Left forelimb (tissue), 1 donor: ENCODE data around the gene BCAR3.
"Not testable (repeated sequence)": the region's sequence is repeated elsewhere in the genome, so short reads cannot be mapped to it uniquely, and the experiment has no call there.

ENCODE experiments used
- DNase-seq: peaks from one replicate; pipeline ENCODE4 v3.0.0-alpha.2; 2018; ENCODE audit warnings: low spot score

BCAR3 gene

DNA sequence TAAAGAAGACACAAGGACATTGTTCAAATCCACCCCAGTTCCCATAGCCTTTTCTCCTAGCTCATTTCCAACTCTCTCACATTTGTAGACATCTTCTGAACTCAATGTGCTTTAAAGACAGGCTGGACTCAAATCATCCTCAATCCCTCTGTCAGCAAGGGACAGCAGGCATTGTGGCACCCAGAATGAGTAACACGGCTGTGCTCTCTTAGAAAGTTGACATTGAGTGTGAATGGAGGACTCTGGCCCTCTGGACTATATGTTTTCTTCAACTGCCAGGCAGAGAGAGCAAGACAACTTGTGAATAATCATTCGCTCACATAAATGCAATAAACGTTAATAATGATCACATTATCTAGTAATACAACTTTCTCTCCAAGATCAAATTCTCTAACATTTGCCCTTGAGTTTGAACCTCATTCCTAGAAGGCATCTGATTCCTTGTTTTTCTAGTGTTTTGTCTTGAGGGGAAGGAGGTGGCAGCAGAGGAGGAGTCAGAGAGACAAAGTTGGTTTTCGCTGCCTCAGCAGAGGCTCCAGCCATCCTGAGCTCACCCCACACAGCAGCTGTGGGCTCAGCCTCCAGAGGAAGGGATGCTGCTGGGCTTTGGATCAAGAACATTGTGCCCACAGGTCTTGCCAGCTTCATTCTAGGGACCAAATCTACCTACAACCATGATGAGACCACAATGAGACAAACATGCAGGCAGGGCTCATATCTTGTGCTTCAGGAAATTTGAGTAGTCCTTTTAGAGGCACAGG is 85.1 kb downstream of the BCAR3 start:
- DNase-seq, result no peak

DNA sequence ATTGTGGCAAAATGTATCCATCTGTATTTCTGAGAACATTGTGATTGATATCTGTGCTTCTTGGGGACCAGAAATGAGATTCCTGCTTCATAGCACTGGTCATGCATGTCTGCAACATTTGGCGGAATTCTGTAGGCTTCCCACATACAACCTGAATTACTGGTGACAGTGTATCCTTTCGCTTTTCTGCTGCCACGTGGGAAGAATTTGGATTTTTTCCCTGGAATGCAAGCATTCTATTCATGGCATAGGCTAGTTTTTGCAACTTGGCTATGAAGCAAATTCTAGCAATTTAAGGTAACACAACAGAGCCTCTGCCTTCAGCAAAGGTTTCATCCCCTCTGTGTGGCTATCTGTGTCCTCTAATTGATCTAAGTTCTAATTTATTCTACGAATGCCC is 85.9 kb downstream of the BCAR3 start:
- DNase-seq, result no peak

DNA sequence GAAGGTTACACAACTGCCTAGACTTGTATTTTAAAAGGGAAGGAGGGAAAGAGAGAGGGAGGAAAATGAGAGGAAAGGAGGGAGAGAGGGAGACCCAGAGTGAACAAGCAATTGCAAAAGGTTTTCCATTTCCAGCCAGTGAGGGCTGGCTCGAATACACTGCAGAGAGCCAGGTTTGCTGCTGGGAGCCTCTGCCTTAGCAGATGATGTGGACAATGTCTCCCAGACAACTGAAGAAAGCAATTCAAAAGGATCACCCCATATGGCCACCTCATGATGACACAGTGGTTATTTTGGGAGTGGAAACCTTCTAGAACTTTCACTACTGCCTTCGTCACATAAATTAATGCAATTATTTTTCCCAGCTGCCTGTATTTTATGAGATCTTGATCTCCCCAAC is 86.4 kb downstream of the BCAR3 start:
- DNase-seq, result no peak

DNA sequence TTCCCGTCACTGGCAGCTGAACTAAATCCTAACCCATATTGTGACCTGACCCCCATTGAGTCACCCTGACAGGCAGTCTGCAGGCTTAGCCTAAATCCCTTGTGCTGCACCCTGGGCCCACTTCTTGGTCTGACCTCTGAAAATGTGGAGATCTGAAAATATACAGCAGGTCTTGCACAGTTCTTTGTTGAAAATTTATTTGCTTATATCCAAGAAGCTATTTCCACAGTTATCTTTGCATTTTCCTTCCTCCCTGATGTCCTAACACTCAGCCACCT is 87.1 kb downstream of the BCAR3 start:
- DNase-seq, result no peak

DNA sequence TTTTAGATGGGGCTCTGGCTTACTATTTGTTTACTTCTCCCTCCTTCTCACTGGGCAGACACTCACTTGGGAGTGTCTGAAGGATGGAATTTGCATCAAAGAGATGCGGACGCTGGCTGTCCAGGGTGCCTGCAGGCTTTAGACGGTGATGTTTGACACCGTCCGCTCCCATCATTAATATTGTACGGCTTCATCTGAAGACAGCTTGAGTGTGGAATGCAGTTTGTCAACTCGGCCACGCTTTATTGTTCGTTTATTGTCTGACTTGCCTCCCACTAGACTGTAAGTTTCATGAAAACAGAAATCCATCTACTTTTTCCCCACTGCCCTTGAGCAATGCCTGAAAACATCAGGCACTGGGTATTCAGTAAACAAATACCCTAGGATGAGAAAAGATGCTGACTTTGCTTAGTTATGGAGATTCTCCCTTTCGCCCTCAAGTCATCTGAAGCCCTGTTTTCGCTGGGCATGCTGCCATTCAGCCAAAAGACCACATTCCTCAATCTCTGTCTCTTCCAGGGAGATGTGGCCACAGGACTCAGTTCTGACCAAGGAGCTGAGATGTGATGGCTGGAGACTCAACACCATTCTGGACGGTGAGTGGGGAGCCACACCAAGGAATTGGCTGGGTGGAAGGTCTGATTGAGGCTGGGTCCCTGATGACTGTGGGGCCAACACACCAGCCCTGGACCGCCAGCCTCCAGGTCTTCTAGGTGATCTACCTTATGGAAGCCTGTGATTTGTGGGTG is 87.6 kb downstream of the BCAR3 start:
- DNase-seq, result no peak

DNA sequence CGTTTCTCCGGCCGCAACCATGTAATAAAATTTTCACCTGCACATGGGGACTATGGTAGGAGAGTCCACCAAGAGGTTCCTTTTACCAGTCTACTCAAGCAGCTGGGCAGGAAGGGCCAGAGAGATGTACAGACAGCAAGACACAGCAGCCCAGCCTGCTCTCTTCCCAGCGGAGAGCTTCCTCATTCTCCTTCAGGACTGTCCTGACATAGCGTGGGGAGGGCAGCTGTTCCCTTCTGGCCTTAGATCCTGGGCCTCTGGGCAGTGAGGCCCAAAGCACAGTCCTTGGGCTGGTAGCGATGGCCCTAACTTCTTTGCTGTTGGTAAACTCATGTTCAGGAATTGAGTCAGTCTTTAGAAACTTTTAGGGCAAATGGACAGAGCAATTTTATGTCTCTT is 89.1 kb downstream of the BCAR3 start:
- no peak for DNase-seq

DNA sequence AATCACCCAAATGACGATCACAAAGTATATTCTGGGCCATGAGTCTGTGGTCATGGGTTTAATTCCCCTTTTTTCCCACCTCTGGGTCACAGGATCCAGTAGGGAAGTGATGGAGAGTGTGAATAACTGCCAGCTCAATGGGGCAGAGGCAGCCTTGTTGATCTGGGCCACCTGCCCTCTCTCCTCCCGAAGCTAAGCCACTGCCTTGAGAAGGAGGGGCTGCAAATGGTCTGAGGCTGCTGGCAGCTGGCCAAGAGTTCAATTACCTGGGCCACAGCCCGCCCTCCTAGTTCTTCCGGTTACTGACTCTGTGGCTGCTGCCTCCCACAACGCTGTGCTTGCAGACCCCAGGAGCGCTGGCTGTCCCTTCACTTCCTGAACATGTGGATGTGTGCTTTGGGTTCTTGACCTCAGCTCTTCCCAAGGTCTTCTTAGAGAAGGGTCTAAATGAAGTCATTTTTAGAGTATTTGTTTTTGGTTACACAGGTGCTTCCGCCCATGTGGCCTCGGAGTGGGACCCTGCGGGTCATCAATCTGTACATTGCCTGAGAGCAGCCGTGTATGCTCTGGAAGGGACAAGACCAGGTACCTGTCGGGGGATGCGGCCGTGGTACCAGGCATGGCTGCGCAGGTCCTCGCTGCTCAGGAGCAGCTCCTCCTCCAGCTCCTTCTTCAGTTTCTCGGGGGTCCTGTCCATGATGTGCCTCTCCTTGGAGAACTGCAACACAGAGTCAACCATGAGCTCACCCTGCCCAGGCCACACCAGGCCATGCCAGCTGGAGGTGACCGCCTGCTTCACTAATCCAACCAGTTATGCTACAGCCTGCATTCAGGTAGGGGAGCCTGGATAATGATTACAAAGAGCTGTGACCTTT is 89.7 kb downstream of the BCAR3 start:
- no peak for DNase-seq

DNA sequence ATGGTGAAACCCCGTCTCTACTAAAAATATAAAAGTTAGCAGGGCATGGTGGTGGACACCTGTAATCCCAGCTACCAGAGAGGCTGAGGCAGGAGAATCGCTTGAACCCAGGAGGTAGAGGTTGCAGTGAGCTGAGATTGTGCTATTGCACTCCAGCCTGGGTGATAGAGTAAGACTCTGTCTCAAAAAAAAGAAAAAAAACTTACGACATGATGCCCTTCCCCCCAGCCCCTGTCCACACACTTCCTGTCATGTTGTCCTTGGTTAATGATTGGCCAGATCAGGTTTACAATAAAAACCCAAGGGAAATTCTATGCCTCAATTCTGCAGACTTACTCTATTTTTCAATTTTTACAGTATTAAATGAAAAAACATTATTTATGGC is 90.4 kb downstream of the BCAR3 start:
- not testable (repeated sequence) for DNase-seq

DNA sequence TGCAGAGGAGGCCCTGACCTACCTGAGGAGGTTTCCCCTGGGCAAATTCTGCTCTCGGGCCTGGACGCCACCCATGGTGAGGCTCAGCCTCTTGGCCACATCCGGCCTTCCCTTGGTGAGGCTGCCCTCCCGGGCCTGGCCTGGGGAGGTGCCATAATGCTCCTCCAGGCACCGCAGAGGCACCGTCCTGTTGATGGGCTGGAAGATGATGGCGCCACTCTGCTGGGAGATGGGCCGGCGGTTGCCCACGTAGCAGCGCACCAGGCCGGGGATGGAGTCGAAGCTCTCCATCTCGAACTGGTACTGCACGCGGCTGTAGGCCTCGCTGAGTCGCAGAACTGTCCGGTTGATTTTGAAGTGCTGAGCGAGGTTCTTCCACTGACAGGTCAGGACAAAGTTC is 92.7 kb downstream of the BCAR3 start:
- no peak for DNase-seq

DNA sequence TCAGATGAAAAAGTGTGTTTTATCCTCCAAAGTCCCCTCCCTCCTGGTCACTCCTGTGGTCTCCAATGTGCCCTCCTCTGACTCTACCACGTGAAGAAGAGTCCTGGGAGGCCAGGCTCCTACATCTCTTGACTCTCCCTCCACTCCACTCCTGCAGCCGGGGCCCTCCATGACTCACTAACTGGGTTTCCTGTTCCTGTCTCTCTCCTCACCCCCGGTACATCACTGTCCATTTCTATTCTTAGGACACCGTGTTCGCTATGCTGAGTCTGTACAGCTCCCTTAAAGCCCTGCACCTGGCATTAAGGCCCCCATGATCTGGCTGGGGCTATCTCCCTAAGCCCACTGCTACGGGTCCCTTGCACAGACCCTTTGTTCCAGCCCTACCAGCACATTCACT is 93.4 kb downstream of the BCAR3 start:
- DNase-seq, result no peak

DNA sequence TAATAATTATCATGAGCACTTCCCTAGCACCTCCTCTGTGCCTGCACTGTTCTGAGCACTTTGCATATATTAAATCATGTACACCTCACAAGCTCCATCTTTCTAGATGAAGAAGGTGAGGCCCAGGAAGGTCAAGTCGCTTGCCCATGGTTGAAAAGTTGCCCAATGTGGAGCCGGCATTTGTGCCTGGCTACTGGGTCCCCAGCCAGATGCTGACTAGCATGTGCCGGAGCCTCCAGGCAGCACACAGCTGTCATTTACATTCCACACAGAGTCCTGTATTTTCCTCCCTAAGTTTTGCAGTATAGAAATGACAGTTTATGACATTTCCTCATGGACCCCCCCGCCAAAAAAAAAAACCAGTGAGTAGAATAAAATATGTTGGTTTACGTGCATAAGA is 94.3 kb downstream of the BCAR3 start:
- no peak for DNase-seq

DNA sequence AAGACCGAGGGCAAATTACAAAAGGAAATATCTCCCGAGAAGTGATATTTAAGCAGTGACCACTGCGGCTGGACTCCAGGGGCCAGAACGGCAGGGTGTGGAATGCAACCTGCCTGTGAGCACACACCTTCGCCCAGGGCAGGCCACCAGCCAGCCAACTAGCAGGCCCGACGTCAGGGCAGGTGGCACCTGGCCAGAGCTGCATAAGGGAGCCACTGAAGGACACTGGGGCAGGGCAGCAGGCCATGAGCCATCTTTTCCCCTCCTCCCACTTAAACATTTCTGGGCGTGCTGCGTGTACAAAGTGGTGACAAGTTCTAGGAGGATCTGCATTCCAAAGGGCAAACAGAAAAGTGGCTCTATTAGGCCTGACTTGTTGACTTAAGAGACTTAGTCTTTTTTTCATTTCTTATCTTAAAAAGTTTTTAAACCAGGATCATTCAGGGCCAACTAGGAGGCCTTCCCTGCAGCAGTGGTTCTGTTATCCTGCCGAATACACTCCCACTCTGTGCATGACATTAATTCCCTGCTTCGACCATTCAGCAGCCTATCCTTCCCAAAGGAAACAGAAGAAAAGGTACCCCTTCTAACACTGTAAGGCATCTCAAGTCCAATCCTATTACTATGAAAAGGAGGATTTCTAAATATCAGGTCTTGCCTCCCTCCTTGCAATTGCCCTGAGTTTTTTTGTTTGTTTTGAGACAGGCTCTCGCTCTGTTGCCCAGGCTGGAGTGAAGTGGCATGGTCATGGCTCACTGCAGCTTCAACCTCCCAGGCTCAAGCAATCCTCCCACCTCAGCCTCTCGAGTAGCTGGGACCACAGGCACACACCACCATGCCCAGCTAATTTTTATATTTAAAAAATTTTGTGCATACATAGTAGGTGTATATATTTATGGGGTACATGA is 96.3 kb downstream of the BCAR3 start:
- DNase-seq, result no peak

DNA sequence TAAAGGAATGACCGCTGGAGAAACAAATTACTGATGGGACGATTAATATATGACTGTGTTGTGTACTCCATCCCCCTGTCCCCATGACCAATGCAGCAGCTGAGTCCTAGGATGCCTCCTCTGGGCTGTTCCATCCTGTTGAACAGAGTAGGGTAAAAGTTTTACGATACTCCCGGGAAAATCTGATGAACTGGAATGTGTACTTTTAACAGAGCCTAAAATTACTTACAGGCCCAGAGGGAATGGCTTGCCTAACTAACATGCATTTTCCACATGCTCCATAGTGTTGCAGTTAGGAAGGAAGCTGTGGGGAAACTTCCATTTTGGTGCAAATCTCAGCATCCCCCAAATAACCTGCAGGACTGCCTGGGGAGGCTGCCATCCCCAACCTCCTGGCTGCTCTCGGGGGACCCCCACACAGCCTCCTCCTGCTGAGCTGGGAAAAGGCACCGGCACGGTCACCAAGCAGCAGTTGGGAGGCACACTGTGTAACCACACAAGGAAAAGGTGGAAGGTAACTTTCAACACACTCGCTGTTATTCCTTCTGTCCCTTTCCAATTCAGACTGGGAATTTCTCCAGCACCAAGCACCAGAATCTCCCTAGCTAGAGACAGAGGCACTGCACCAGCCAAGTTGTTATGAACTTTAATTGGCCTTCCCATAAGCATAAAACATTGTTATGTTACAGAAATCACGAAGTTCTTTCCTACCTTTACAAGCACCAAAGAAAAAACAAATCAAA is 97.2 kb downstream of the BCAR3 start:
- DNase-seq, result no peak

DNA sequence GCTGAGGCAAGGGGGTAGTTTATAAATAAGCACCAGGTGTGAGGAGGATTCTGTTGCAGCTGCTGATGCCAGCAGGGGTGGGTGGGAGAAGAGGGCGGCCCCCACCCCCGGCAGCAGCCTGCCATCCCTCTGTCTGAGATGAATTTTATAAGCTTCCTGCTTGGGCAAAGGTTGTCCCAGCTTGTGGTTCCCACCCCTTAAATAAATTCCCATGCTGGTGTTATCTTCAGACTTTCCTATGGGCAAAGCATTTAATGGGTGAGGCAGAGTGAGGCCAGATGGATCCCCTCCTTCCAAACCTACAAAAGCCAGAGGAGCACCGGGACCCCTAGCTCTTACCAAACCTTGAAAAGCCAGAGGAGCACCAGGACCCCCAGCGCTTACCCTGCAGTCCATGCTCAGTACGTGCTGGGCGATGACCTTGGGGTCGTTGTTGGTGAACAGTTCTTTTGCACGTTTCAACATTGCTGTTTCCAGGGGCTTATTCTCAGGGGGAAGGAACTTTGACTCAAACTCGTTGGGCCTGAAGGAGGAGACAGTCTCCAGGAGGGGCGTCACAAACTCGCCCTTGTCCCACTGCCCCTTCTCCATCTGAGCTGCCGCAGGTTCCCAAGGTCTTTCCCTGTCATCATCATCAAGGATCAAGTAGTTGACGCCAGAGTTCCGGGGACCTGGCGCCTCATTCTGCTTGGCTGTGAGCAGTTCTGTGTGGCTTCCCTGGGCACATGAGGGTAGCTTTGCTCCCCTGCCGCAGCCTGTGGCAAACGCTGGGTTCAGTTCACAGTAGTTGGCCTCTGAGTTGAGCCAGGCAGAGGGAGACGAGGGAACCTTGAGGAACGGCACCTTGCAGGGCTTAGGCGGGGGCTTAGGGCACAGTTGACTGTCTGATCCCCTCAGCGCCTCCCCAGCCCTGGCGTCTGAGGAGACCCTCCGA is 99.5 kb downstream of the BCAR3 start:
- no peak for DNase-seq

DNA sequence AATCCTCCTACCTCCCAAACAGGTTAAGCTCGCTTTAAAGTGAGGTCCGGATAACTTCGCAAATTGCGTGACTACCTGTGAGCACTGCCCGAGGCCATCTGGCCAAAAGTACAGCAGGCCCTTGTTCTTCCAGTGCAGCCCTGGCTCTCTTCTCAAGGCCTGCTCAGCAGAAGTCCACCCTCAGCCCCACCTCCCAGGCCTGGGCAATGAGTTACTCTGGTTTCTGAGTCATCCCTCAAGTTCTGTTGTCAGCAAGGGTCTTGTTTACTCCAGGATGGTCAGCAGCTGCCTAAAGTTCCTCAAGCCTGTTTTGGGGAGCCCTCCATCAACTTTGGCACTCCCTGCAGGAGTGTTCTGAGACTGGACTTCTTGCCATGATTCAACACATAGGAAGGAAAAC is 101.7 kb downstream of the BCAR3 start:
- DNase-seq, result no peak

DNA sequence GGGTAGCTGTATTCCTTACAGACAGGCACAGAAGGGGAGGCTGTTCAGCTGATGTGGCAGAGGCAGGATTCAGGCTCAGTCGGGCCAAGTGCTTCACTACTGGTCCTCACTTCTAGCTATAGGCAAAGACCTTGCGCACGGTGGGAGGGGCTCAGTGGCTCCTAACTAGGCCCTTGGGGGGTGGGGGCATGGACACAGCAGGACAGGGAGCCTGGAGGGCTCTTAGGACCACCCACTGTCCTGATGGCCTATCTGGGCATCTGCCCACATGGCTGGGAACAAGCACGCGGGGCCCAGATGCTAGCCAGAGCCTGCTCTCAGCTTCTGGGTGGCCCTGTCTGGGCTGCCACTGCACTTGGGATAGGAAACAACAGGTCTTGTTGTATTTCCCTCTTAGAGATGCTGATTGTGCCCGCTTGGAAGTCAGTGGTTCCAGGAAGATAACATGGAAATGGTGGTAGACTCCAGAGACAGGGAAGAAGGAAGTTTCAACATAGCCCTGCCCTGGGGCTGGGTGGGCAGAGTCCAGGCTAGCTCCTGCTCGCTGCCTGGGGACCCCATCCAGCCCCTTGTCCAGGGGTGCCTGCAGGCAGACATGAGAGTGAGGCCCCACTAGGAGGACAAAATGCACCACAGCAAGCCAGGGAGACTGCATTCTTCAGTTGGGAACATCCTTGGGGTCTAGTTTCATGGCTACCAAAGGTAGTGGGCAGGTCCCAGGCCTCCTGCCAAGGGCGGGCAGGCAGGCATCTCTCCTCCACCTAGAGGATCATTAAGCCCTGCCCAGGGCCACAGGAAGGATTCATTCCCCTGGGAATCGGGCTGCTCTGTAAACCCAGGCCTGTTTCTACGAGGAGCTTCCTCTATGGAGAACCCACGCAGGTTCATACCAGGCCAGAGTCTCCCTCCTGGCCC is 102.5 kb downstream of the BCAR3 start:
- DNase-seq, result no peak

DNA sequence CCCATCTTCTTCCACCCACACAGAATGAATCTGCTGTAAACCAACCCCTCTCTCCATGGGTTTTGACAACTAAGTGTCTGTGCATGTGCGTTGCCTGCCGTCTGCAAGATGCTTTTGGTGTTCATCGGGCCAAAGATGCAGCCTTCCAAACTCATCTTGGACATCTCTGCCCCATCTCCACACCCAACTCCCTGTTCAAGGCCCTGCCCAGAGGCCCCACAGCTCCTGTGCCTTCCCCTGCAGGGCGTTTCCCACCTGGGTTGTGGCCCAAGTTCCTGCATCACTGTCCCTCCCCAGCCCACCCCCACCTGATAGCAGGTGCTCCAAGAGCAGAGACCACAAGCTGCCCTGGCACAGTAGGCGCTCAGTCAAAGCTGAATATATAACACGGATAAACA is 103.2 kb downstream of the BCAR3 start:
- DNase-seq, result no peak

DNA sequence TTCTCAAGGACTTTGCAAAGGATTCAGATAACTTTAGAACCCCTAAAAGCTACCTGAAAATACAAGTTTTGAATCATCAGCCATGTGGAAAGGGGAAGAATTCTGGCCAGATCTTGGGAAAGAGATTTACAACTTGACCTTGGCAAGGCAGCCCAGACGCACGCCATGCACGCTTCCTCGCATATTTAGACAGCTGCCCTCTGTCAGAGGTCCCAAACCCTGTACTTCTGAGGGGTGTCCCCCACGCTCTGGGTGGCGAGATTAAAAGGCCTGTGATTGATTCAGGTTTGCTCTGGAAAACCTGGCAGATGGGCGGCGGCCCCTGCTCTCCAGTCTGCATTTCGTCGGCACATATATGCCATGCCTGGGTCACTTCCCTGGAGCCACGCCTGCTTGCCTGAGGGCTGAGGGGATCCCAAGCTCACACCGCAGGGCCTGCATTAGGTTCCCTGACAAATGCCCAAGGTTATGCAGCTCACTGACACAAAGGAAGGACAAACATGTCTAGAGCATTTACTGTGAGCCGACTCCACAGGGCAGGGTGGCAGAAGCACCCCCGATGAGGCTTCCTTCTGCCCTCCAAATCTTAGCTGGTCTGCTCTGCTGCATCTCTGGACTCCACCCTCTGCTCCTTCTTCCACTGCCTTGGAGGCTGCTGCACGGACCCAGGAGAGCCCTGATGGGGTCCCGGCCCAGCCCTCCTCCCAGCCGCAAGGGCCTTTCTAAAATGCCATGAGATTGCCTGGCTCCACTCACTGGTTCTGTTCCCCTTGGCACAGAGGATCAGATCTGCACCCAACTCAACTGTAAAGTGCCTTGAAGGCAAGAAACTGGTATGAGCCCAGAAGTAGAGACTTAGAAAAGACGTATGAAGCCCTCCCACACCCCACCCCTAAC is 103.9 kb downstream of the BCAR3 start:
- DNase-seq, result no peak
